Measurements from ENCODE around the gene NOL7.
A peak's percentile ranks its signal among the peaks of the same experiment; 100 is the strongest.

Gene NOL7

GRCh38 chr6:13614926-13615791 lies at the start of gene NOL7:
Gene NOL7, plus strand, starts transcription at chr6:13615335. Its CDS starts 24 bp downstream, at chr6:13615359.
- DNase-seq (ENCODE audit: low read depth, low spot score), result peak; percentile 91
- H3K27ac ChIP-seq, result peak within 1 kb of the TSS; percentile 83

GRCh38 chr6:13565921-13566320 lies 49.2 kb upstream of the NOL7 start:
- no peak overlapping the region for H3K27ac ChIP-seq
- no peak for DNase-seq (ENCODE audit: low read depth, low spot score)

GRCh38 chr6:13566500-13566899 lies 48.6 kb upstream of the NOL7 start:
- no peak for DNase-seq (ENCODE audit: low read depth, low spot score)

GRCh38 chr6:13568970-13569369 lies 46.2 kb upstream of the NOL7 start:
- H3K27ac ChIP-seq, result no peak overlapping the region
- DNase-seq (ENCODE audit: low read depth, low spot score), result no peak

More at GRCh38 chr6:13566500-13566899, 48.6 kb upstream of the NOL7 start:
- H3K27ac ChIP-seq, result no peak overlapping the region

- H3K27ac ChIP-seq, result no peak overlapping the region
- no peak for DNase-seq (ENCODE audit: low read depth, low spot score)
Measured at GRCh38 chr6:13572240-13572639, 42.9 kb upstream of the NOL7 start.

GRCh38 chr6:13572951-13573654 lies 42.0 kb upstream of the NOL7 start:
- H3K27ac ChIP-seq, result no peak overlapping the region

GRCh38 chr6:13573669-13574110 lies 41.4 kb upstream of the NOL7 start:
- H3K27ac ChIP-seq, result peak overlapping the region; percentile 92
- no peak for DNase-seq (ENCODE audit: low read depth, low spot score)

More at GRCh38 chr6:13572951-13573654, 42.0 kb upstream of the NOL7 start:
- no peak for DNase-seq (ENCODE audit: low read depth, low spot score)

- H3K27ac ChIP-seq, result peak overlapping the region; percentile 92
- DNase-seq (ENCODE audit: low read depth, low spot score), result peak; percentile 60
Measured at GRCh38 chr6:13574149-13574570, 41.0 kb upstream of the NOL7 start.

- peak; percentile 64 for DNase-seq (ENCODE audit: low read depth, low spot score)
- H3K27ac ChIP-seq, result peak within 1 kb of the TSS; percentile 92
Measured at GRCh38 chr6:13574571-13575376, 40.4 kb upstream of the NOL7 start, which contains the start of gene SIRT5. Gene SIRT5, plus strand, starts transcription at chr6:13574601. Its CDS starts 9,510 bp downstream, at chr6:13584111.

GRCh38 chr6:13575377-13575775 lies 39.8 kb upstream of the NOL7 start:
- peak overlapping the region; percentile 92 for H3K27ac ChIP-seq
- no peak for DNase-seq (ENCODE audit: low read depth, low spot score)

- DNase-seq (ENCODE audit: low read depth, low spot score), result no peak
- H3K27ac ChIP-seq, result no peak overlapping the region
Measured at GRCh38 chr6:13576017-13576416, 39.1 kb upstream of the NOL7 start.

GRCh38 chr6:13577926-13578325 lies 37.2 kb upstream of the NOL7 start:
- no peak for DNase-seq (ENCODE audit: low read depth, low spot score)
- no peak overlapping the region for H3K27ac ChIP-seq

- no peak overlapping the region for H3K27ac ChIP-seq
- DNase-seq (ENCODE audit: low read depth, low spot score), result no peak
Measured at GRCh38 chr6:13579911-13580310, 35.2 kb upstream of the NOL7 start.

- no peak overlapping the region for H3K27ac ChIP-seq
Measured at GRCh38 chr6:13581700-13582229, 33.4 kb upstream of the NOL7 start.

GRCh38 chr6:13586603-13587542 lies 28.3 kb upstream of the NOL7 start:
- no peak for DNase-seq (ENCODE audit: low read depth, low spot score)
- H3K27ac ChIP-seq, result no peak overlapping the region

More at GRCh38 chr6:13581700-13582229, 33.4 kb upstream of the NOL7 start:
- no peak for DNase-seq (ENCODE audit: low read depth, low spot score)

- H3K27ac ChIP-seq, result no peak overlapping the region
Measured at GRCh38 chr6:13589801-13590200, 25.3 kb upstream of the NOL7 start.

GRCh38 chr6:13590574-13591153 lies 24.5 kb upstream of the NOL7 start:
- no peak overlapping the region for H3K27ac ChIP-seq
- DNase-seq (ENCODE audit: low read depth, low spot score), result no peak

More at GRCh38 chr6:13589801-13590200, 25.3 kb upstream of the NOL7 start:
- DNase-seq (ENCODE audit: low read depth, low spot score), result no peak

GRCh38 chr6:13591205-13591921 lies 23.8 kb upstream of the NOL7 start:
- no peak overlapping the region for H3K27ac ChIP-seq

More at GRCh38 chr6:13591205-13591921, 23.8 kb upstream of the NOL7 start:
- no peak for DNase-seq (ENCODE audit: low read depth, low spot score)
